Peyer's patch (tissue), 4 donors: ENCODE measurements around the gene CTSH.

Experiments
- POLR2A ChIP-seq, 2 donors: fragments of 450-650 bp; IDR thresholded peaks; one replicate each; pipeline ENCODE4 v1.5.1; 2017; ENCODE audit warnings: antibody characterized with exemption in 2 of 2, mild to moderate bottlenecking in 2 of 2, moderate library complexity in 2 of 2
- TF ChIP-seq, protein P1 (sequence below), 6 experiments: fragments of 450-650 bp in 4 of 6; fragments of 200-600 bp in 2 of 6; sonication (generic) in 1 of 6; IDR thresholded peaks; one replicate each; pipeline ENCODE4 v1.5.1; 2017 to 2019; ENCODE audit warnings: antibody characterized with exemption in 6 of 6, mild to moderate bottlenecking in 3 of 6, moderate library complexity in 1 of 6

DNA sequence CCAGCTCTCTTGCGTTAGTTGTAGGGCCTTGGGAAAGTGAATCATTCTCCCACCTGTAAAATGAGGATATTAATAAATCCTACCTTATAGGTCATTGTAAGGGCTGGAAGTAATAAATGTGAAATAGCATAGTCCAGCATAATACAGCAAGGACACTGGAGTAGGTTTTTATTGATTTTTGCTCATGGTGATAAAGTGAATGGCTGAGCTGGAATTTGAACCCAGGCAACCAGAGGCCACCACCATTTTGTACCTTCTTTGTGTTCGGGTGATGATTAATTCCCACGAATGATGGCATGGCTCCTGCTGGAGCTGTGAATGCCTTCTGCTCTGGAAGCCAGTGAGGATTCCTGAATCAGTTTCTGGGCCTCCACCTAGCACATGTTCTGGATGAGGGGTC is 31.8 kb downstream of the CTSH start:
- TF ChIP-seq, protein P1, sequence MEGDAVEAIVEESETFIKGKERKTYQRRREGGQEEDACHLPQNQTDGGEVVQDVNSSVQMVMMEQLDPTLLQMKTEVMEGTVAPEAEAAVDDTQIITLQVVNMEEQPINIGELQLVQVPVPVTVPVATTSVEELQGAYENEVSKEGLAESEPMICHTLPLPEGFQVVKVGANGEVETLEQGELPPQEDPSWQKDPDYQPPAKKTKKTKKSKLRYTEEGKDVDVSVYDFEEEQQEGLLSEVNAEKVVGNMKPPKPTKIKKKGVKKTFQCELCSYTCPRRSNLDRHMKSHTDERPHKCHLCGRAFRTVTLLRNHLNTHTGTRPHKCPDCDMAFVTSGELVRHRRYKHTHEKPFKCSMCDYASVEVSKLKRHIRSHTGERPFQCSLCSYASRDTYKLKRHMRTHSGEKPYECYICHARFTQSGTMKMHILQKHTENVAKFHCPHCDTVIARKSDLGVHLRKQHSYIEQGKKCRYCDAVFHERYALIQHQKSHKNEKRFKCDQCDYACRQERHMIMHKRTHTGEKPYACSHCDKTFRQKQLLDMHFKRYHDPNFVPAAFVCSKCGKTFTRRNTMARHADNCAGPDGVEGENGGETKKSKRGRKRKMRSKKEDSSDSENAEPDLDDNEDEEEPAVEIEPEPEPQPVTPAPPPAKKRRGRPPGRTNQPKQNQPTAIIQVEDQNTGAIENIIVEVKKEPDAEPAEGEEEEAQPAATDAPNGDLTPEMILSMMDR (IDR thresholded peaks at IDR 0.05): no peak
- no peak for TF ChIP-seq POLR2A (IDR thresholded peaks at IDR 0.05)
